NCI-H1105 treated with DMSO at 0.1 percent for 48 hours (cell line): ENCODE measurements around the gene SMARCA2.
"Not testable (repeated sequence)": the region's sequence is repeated elsewhere in the genome, so short reads cannot be mapped to it uniquely, and the experiment has no call there.

Experiments used
- DNase-seq: peaks from one replicate; lab custom pipeline; 2025; lab: John Stamatoyannopoulos, UW

Gene SMARCA2

GRCh38 chr9:2144619-2145018 lies 129.5 kb downstream of the SMARCA2 start:
- DNase-seq = no peak

GRCh38 chr9:2145746-2146145 lies 130.6 kb downstream of the SMARCA2 start:
- DNase-seq = no peak

- not testable (repeated sequence) for DNase-seq
Measured at GRCh38 chr9:2146700-2147099, 131.6 kb downstream of the SMARCA2 start.

- DNase-seq = no peak
Measured at GRCh38 chr9:2150338-2150737, 135.2 kb downstream of the SMARCA2 start.

GRCh38 chr9:2151171-2151570 lies 136.0 kb downstream of the SMARCA2 start:
- DNase-seq = no peak

- DNase-seq = no peak
Measured at GRCh38 chr9:2152966-2153629, 138.0 kb downstream of the SMARCA2 start.

- no peak for DNase-seq
Measured at GRCh38 chr9:2153630-2154217, 138.6 kb downstream of the SMARCA2 start.

- no peak for DNase-seq
Measured at GRCh38 chr9:2154731-2155130, 139.6 kb downstream of the SMARCA2 start.

- DNase-seq = no peak
Measured at GRCh38 chr9:2155966-2156365, 140.8 kb downstream of the SMARCA2 start.

GRCh38 chr9:2157277-2158110 lies 142.3 kb downstream of the SMARCA2 start:
- DNase-seq = peak; percentile 25

- DNase-seq = peak; percentile 25
Measured at GRCh38 chr9:2158111-2158610, 143.0 kb downstream of the SMARCA2 start.

GRCh38 chr9:2158766-2159430 lies 143.8 kb downstream of the SMARCA2 start:
- DNase-seq = no peak

GRCh38 chr9:2159521-2160454 lies 144.6 kb downstream of the SMARCA2 start:
- DNase-seq = no peak

GRCh38 chr9:2161661-2162060 lies 146.5 kb downstream of the SMARCA2 start:
- DNase-seq = no peak

GRCh38 chr9:2163231-2163885 lies 148.2 kb downstream of the SMARCA2 start:
- DNase-seq = no peak

- no peak for DNase-seq
Measured at GRCh38 chr9:2164268-2164667, 149.1 kb downstream of the SMARCA2 start.

- DNase-seq = no peak
Measured at GRCh38 chr9:2166203-2166602, 151.1 kb downstream of the SMARCA2 start.

GRCh38 chr9:2169035-2169434 lies 153.9 kb downstream of the SMARCA2 start:
- no peak for DNase-seq

GRCh38 chr9:2170722-2171121 lies 155.6 kb downstream of the SMARCA2 start:
- no peak for DNase-seq

GRCh38 chr9:2173170-2173569 lies 158.0 kb downstream of the SMARCA2 start:
- no peak for DNase-seq

- no peak for DNase-seq
Measured at GRCh38 chr9:2173861-2174260, 158.7 kb downstream of the SMARCA2 start.
